Left ventricle myocardium superior (tissue), 1 donor: ENCODE measurements around the gene FAM200B. TPM values are rescaled to one million over a fixed set of nuclear protein-coding genes. Genes with fewer than 3 reads are reported as not detected.

Experiments
- ATAC-seq: fragments of 200-7000 bp; cut with Tn5 transposase; one replicate; pipeline ENCODE4 v1.9.1; 2020; ENCODE audit warnings: mild to moderate bottlenecking, moderate library complexity
- DNase-seq: peaks from one replicate; pipeline ENCODE4 v3.0.0-alpha.2; 2020
- intact Hi-C: fragments of 100-400 bp; cut with micrococcal nuclease; formaldehyde crosslinking; loops from one replicate; pipeline ENCODE4 v1.11.0; 2022
- total RNA-seq: library from RNA; stranded (reverse); fragmentation: NEBNext Ultra II Directional; extraction: Animal tissue kit (Norgen Biotek cat#: 25700); gene quantifications from one replicate; pipeline ENCODE4 v1.2.1, GENCODE V29; 2021
- donor health status: DM: no; HTN: yes; CAD: no; lungs with severe emphysema.

FAM200B gene
- total RNA-seq, 1 donor from 2014 or later, result 30.9 TPM

- no peak for ATAC-seq
- intact Hi-C loops, result loop anchor here (10.0 kb wide), 1 partner anchor 175 kb away; no protein-coding TSS in a partner anchor
- DNase-seq, result no peak
These were observed 21.7 kb upstream of the FAM200B start for GRCh38 chr4:15659768-15660570.

- DNase-seq, result no peak
- ATAC-seq, result peak; percentile 71
- intact Hi-C loops, result no loop called here
These were observed 15.8 kb upstream of the FAM200B start for GRCh38 chr4:15665753-15666365.

- ATAC-seq, result no peak
- intact Hi-C loops, result no loop called here
These were observed 14.6 kb upstream of the FAM200B start for GRCh38 chr4:15667006-15667405.

GRCh38 chr4:15668566-15669435 is 12.8 kb upstream of the FAM200B start:
- ATAC-seq (no peak), DNase-seq (no peak)
- intact Hi-C loops, result no loop called here

More at GRCh38 chr4:15667006-15667405, 14.6 kb upstream of the FAM200B start:
- DNase-seq, result no peak

GRCh38 chr4:15670576-15670975 is 11.1 kb upstream of the FAM200B start:
- ATAC-seq (no peak), DNase-seq (no peak)
- intact Hi-C loops, result no loop called here

- no peak for DNase-seq
- ATAC-seq, result no peak
- intact Hi-C loops, result no loop called here
These were observed 9.5 kb upstream of the FAM200B start for GRCh38 chr4:15672101-15672500.

- intact Hi-C loops, result no loop called here
- DNase-seq, result no peak
- ATAC-seq, result no peak
These were observed 8.3 kb upstream of the FAM200B start for GRCh38 chr4:15673337-15673736.

- intact Hi-C loops, result no loop called here
- ATAC-seq, result no peak
- DNase-seq, result no peak
These were observed 7.6 kb upstream of the FAM200B start for GRCh38 chr4:15674046-15674445.

- no peak for DNase-seq
- ATAC-seq, result no peak
- intact Hi-C loops, result no loop called here
These were observed 6.7 kb upstream of the FAM200B start for GRCh38 chr4:15674926-15675325.

- ATAC-seq (no peak), DNase-seq (no peak)
- intact Hi-C loops, result no loop called here
These were observed 6.3 kb upstream of the FAM200B start for GRCh38 chr4:15675356-15675755.

GRCh38 chr4:15676039-15676438 is 5.6 kb upstream of the FAM200B start:
- DNase-seq, result no peak
- no peak for ATAC-seq
- intact Hi-C loops, result no loop called here

- intact Hi-C loops, result no loop called here
- no peak for DNase-seq
- ATAC-seq, result no peak
These were observed 4.7 kb upstream of the FAM200B start for GRCh38 chr4:15676899-15677298.

- no peak for ATAC-seq
- intact Hi-C loops, result no loop called here
- no peak for DNase-seq
These were observed 4.1 kb upstream of the FAM200B start for GRCh38 chr4:15677507-15677988.

- intact Hi-C loops, result no loop called here
- ATAC-seq, result no peak
These were observed 608 bp upstream of the FAM200B start for GRCh38 chr4:15681067-15681371.

GRCh38 chr4:15682242-15683142 is 865 bp downstream of the FAM200B start:
- intact Hi-C loops, result no loop called here
- no peak for DNase-seq
- no peak for ATAC-seq

More at GRCh38 chr4:15681067-15681371, 608 bp upstream of the FAM200B start:
- no peak for DNase-seq

GRCh38 chr4:15683143-15683495 is 1.5 kb downstream of the FAM200B start:
- ATAC-seq (no peak), DNase-seq (no peak)
- intact Hi-C loops, result no loop called here

- DNase-seq (no peak), ATAC-seq (no peak)
- intact Hi-C loops, result no loop called here
These were observed 2.9 kb downstream of the FAM200B start for GRCh38 chr4:15684498-15684897.

- no peak for ATAC-seq
- intact Hi-C loops, result no loop called here
- DNase-seq, result no peak
These were observed 6.4 kb downstream of the FAM200B start for GRCh38 chr4:15688051-15688450.

- DNase-seq (no peak), ATAC-seq (peak; percentile 37)
- intact Hi-C loops, result no loop called here
These were observed 7.9 kb downstream of the FAM200B start for GRCh38 chr4:15689540-15689939.
